Stimulated activated CD8-positive, alpha-beta memory T cell treated with anti-CD3 and anti-CD28 coated beads, Interleukin-4, amount 100 ng/mL, for 48 hours (primary cell): ENCODE results near the gene ITCH.
"Not testable (repeated sequence)": the region's sequence is repeated elsewhere in the genome, so short reads cannot be mapped to it uniquely, and the experiment has no call there.

Experiments
- DNase-seq: peaks from one replicate; pipeline ENCODE4 v3.0.0-alpha.2; 2020

Gene ITCH

GRCh38 chr20:34514897-34515483 is 151.9 kb downstream of the ITCH start:
- DNase-seq = no peak

GRCh38 chr20:34515484-34516246 is 152.6 kb downstream of the ITCH start:
- peak; percentile 82 for DNase-seq

DNA sequence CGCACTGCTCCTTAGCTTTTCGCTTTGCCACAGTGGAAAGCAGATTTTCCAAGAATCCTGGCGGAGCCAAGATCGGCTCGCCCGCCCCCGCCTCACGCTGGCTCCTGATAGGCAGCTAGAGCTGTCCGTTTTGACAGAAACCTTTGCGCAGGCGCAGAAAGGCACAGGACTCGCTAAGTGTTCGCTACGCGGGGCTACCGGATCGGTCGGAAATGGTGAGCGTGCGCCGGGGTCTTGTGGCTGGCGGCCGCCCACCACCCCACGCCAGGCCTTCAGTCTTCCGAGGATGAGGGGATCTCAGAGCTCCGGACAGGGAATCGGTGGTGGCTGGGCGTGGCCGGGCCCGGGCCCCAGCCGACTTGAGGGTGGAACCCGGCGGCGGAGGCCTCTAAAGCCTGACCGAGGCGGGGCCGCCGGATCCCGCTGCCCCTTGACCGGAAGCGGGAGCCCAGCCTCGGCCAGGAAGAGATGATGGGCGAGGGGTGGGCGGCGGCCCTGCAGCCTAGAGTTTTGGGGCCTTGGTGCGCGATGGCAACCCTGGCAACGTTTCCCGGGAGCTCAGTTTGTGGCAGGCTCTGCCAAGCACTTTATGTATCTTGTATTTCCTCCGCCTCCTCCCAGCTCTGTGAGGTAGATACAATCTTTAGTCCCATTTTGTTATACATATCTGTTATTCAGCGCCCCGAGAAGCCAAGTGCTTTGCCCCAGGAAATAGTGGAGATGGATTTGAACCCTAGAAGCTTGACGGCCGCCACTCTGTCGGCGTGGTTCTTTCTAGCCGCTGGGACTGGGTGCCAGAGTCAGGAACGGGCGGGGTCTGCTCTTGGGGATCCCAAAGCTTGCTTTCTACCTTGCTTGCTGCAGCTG is 153.4 kb downstream of the ITCH start, which contains the start of gene DYNLRB1:
TSS of gene DYNLRB1 (plus strand) at position 176 of the 867 bp plus-strand sequence. CDS start at position 213, 37 bp downstream.
- DNase-seq = peak; percentile 98

GRCh38 chr20:34517114-34517505 is 154.0 kb downstream of the ITCH start:
- no peak for DNase-seq

GRCh38 chr20:34518863-34519262 is 155.8 kb downstream of the ITCH start:
- peak; percentile 23 for DNase-seq

- not testable (repeated sequence) for DNase-seq
Measured at GRCh38 chr20:34519841-34520240, 156.8 kb downstream of the ITCH start.

DNA sequence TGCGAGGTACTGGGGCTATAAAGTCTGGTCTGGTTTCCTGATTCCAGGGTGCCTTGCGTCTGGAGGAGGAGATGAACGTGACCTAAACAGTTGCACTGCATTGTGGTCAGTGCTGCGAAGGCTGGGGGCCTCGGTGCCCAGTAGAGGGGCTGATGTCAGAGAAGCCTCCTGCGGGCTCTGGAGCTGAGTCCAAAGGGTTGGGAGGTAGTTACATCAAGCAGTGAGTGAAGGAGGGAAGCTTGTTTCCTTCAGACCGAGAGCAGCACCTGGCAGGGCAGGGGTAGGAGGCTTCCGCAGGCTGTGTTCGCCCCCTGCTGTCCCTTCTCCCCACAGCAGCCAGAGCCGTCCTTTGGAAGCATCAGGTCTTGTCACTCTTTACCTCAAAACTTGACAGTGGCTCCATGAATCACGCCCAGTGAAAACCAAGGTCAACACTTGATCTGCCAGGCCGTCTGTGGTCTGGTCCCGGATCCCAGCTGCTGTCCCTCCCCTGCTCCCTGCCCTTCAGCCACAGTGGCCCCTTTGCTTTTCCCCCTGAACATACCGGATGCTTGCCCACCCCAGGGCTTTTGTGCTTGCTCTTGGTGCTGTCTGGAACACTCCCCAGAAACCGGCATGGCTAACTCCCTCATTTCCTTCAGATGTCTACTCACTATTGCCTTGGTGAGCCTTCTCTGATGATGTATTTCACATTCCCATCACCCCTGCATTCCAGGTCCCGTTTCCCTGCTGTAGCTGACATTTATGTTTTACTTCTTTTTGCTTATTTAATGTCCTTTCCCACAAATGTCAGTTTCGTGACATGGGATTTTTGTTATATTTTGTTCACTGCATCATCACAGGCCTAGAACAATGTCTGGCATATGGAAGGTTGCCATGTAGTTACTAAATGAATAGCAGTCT is 160.1 kb downstream of the ITCH start:
- peak; percentile 73 for DNase-seq

- DNase-seq = peak; percentile 6
Measured at GRCh38 chr20:34524426-34524825, 161.4 kb downstream of the ITCH start.

- peak; percentile 11 for DNase-seq
Measured at GRCh38 chr20:34525342-34525708, 162.3 kb downstream of the ITCH start.

GRCh38 chr20:34525709-34526416 is 162.8 kb downstream of the ITCH start:
- peak; percentile 10 for DNase-seq

- no peak for DNase-seq
Measured at GRCh38 chr20:34526466-34526865, 163.4 kb downstream of the ITCH start.

DNA sequence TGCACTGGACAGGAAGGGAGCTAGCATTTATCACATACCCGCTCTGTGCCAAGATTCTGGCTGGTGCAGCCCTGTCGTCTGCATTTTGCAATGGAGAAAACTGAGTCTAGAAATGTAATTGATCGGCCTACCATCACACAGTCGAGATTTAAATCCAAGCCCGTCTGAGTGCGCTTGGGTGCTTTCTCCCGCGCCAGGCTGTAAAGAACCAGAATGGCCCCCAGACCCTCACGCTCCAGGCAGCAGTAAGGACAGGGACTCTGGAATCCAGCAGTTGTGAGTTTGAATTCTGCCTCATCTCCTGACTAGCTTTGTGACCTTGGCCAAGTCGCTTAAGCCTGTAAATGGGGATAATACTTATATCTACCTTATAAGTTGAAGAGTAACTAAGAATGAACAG is 163.9 kb downstream of the ITCH start:
- DNase-seq = peak; percentile 9

- no peak for DNase-seq
Measured at GRCh38 chr20:34528921-34529297, 165.8 kb downstream of the ITCH start.

DNA sequence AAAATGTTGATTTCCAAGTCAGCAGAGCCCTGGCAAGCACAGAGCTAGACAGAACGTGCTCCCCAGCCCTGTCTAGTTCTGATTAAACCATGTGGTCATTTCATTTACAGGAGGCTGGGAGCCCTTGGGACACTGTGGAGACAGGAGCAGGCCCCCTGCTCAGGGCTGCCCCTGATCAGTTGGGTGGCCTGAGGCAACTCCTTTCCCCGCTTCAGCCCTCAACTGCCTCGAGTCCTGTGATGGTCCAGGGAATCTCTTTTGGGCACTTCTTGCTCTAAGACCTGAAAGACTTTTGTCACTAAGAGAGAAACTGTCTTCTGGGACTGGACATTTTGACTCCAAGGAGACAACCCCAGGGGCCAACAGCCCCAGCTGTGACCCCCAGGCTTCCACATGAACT is 166.7 kb downstream of the ITCH start:
- no peak for DNase-seq

DNA sequence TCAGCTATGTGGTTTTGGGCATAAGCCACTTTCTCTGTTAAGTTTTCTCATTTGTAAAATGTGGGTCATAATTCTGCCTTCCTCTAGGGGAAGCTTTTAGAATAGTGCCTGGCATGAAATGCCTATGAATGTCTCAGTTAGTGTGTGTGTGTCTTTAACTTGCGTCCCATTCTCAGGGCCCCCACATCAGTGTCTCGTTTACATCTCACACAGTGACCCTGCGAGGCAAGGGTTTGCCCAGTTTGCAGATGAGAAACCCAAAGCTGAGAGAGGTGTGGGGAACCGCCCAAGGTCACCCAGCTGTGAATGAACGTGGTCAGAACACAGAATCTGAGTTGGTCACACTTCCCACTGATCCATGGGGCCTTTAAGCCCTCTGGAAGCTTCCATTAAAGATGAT is 167.3 kb downstream of the ITCH start:
- no peak for DNase-seq

DNA sequence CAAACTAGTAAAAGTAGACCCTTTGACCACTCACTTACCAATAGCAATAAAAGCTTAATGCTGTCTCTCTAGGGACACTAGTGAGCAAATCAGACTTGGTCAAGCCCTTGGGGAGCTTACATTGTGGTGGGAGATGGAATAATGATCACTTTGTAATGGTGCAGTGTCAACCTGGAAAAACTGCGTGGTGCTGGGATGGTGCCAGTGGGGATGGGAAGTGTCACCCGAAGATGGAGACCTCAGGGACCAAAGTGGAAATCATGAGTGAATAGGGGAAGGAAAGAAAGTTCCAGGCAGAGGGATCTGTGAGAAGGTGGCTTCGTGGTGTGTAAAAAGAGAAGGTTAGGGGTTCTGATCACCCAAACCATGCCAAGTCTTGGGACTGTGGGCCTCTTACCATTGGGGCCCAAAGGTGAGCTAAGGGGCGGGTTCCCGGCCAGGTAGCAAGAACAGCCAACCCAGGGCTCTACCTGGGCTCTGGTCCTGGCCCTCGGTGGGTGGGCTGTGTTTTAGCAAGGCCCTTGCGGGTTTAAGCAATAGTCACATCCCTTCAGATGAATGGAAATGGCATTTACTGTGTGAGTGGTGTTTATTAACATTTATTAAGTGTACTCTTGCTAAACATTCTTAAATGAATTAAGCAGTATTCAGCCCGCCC is 168.7 kb downstream of the ITCH start:
- DNase-seq = no peak

- DNase-seq = no peak
Measured at GRCh38 chr20:34532320-34532719, 169.2 kb downstream of the ITCH start.

DNA sequence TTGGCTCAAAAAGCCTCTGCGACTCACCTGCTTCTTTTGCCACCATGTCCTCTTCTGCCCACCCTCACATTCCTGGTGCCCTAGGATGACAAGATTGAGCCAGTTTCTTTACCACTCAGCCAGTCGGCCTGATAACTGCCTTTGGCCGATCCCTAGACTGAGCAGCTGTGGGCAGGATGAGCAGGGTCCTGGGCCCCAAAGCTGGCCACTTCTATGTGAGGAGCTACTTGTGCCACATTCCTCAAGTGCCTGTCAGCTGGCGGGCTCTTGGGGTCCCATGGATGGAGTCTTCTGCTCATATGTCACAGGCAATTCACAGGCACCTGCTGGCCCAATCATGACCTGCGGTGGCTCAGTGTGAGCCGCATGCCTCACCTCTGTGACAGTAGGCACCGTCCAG is 169.7 kb downstream of the ITCH start:
- no peak for DNase-seq

DNA sequence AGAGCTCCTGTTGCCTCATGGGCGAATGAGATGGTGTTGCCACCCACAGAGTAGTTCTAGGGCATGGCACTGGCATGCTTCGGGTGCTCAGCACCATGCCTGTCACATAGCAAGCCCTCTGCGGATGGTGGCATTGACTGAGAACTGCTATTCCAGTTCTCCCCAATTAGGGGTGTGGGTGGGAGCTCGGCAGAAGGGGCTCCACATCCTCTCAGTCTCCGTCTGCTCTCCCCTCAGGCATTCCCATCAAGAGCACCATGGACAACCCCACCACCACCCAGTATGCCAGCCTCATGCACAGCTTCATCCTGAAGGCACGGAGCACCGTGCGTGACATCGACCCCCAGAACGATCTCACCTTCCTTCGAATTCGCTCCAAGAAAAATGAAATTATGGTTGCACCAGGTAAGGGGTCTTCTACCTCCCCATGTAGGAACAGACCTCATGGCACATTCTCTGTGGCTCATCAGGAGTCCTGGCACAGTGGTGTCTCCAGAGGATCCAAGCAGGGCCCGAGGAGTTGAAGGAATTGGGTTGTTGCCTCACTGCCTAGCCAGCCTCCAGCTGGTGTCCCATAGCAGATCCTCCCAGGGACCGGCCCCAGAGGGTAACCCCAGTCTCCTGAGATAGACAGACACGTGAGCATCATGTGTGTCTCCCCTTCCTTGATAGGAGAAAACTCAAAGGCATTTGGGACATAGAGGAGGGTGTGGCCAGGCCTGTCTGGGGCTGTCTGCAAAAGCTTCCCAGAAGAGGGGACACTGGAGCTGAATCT is 171.5 kb downstream of the ITCH start:
- DNase-seq = no peak

DNA sequence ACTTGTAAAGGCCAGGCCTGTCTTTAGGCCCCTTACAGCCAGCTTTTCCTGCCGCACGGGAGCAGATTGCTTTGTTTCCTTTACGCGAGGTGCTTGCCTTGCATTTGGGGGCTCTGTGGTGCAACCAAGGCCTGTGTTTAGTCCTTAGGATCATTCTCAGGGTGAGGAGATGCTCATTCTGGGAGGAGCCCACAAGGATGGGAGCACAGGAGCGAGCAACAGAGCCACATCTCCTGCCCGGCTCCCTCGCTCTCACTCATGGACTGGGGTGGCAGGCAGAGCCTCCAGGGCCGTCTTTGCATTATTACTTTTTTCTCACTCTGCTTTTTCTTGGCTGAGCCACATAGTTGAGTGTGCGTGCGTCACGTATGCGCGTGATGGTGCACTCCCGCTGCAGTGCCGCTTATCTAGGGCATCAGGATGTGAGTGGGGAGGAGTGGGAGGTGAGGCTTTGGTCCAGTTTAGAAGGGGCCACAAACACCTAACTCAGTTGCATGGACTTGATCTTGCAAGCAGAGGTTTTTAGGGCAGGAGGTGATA is 172.3 kb downstream of the ITCH start:
- DNase-seq = no peak
